LNCaP clone FGC (cell line): ENCODE data around the gene CACNA2D3.

ENCODE experiments used
- DNase-seq: peaks from one replicate; pipeline ENCODE4 v3.0.0-alpha.2; 2011; ENCODE audit warnings: low read depth
- H3K4me3 ChIP-seq: 2 replicates; pipeline ENCODE4 v1.5.1; 2011; ENCODE audit warnings: mild to moderate bottlenecking, low read depth, low read length, control low read depth
- CTCF ChIP-seq: IDR thresholded peaks from 2 replicates; pipeline ENCODE4 v1.5.1; 2012; ENCODE audit warnings: mild to moderate bottlenecking; ENCODE audit not compliant: control insufficient read depth, insufficient read depth; ENCODE audit errors: extremely low read depth

Gene CACNA2D3

DNA sequence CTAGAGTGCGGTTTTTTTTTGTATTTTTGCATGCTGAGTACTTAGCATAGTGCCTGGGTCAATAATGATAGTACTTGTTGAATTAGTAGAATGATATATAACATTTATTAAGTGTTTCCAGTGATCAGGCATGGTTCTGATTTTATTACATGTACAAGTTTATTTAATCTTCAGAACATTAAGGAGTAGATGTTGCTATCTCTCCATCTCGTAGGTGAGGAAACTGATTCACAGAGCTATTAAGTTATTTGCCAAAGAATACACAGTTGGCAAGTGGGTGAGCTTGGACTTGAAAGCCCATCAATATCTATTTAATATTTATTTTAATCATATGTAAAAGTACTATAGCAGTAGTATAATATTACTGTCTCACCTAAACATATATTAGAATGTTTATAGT lies 219.5 kb downstream of the CACNA2D3 start:
- no peak for TF ChIP-seq CTCF
- DNase-seq: peak; percentile 94
- H3K4me3 ChIP-seq: no peak overlapping the region

- DNase-seq: no peak
- H3K4me3 ChIP-seq: no peak overlapping the region
- no peak for TF ChIP-seq CTCF
These were observed 220.3 kb downstream of the CACNA2D3 start for GRCh38 chr3:54342676-54343075.

DNA sequence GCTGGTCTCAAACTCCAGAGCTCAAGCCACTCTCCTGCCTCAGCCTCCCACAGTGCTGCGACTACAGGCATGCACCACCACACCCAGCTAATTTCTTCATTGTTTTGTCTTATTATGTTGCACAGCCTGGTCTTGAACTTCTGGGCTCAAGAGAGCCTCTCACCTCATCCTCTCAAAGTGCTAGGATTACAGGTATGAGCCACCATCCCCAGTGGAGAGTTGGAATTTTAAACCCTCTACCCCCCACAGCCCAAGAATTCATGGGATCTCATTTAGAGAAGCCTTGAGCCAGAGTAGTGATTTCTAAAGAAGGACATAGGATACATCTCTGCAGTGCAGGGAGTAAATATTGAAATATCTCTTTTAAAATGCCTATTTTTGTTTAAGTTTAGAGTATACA lies 221.1 kb downstream of the CACNA2D3 start:
- TF ChIP-seq CTCF: no peak

DNA sequence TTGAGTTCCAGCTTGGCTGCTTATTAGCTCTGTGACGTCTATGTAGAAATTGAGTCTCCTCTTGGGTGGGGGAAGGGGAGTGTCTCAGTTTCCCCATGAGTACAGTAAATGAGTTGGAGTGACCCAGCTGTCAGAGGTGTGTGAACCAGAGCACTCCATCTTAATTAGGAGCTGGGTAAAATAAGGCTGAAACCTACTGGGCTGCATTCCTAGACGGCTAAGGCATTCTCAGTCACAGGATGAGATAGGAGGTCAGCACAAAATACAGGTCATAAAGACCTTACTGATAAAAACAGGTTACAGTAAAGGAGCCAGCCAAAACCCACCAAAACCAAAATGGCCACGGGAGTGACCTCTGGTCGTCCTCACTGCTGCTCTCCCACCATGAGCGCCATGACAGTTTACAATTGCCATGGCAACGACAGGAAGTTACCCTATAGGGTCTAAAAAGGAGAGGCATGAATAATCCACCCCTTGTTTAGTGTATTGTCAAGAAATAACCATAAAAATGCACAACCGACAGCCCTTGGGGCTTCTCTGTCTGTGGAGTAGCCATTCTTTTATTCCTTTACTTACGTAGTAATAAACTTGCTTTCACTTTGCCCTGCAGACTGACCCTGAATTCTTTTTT lies 222.4 kb downstream of the CACNA2D3 start:
- no peak for TF ChIP-seq CTCF
- no peak for DNase-seq
- no peak overlapping the region for H3K4me3 ChIP-seq

More for the DNA sequence above, 221.1 kb downstream of the CACNA2D3 start:
- no peak for DNase-seq
- H3K4me3 ChIP-seq: no peak overlapping the region

GRCh38 chr3:54345847-54346375 lies 223.6 kb downstream of the CACNA2D3 start:
- no peak for DNase-seq
- no peak for TF ChIP-seq CTCF
- H3K4me3 ChIP-seq: no peak overlapping the region

GRCh38 chr3:54347060-54347459 lies 224.7 kb downstream of the CACNA2D3 start:
- no peak overlapping the region for H3K4me3 ChIP-seq
- no peak for DNase-seq
- no peak for TF ChIP-seq CTCF

GRCh38 chr3:54347933-54348332 lies 225.6 kb downstream of the CACNA2D3 start:
- TF ChIP-seq CTCF: no peak
- no peak for DNase-seq

More at GRCh38 chr3:54347933-54348332, 225.6 kb downstream of the CACNA2D3 start:
- no peak overlapping the region for H3K4me3 ChIP-seq
